EL (cell line): Measurements from ENCODE around the gene ARMC12.
A peak's percentile ranks its signal among the peaks of the same experiment; 100 is the strongest.
"Not testable (repeated sequence)": the region's sequence is repeated elsewhere in the genome, so short reads cannot be mapped to it uniquely, and the experiment has no call there.

Experiments
- DNase-seq: peaks from one replicate; pipeline ENCODE4 v3.0.0-alpha.2; 2016

The ARMC12 gene

GRCh38 chr6:35719404-35719829 lies 17.4 kb upstream of the ARMC12 start:
- DNase-seq, result no peak

GRCh38 chr6:35719830-35720733 lies 16.8 kb upstream of the ARMC12 start:
- DNase-seq, result peak; percentile 29

GRCh38 chr6:35722121-35722761 lies 14.6 kb upstream of the ARMC12 start:
- DNase-seq, result no peak

GRCh38 chr6:35723587-35723986 lies 13.2 kb upstream of the ARMC12 start:
- no peak for DNase-seq

- DNase-seq, result no peak
Observed at GRCh38 chr6:35724059-35724458, 12.8 kb upstream of the ARMC12 start.

- no peak for DNase-seq
Observed at GRCh38 chr6:35724471-35724870, 12.4 kb upstream of the ARMC12 start.

- DNase-seq, result no peak
Observed at GRCh38 chr6:35725081-35725708, 11.6 kb upstream of the ARMC12 start.

GRCh38 chr6:35725721-35726438 lies 11.0 kb upstream of the ARMC12 start:
- DNase-seq, result no peak

- DNase-seq, result peak; percentile 74
Observed at GRCh38 chr6:35727231-35727934, 9.4 kb upstream of the ARMC12 start.

GRCh38 chr6:35727935-35728682 lies 8.7 kb upstream of the ARMC12 start:
- DNase-seq, result peak; percentile 94

- no peak for DNase-seq
Observed at GRCh38 chr6:35728683-35729678, 7.9 kb upstream of the ARMC12 start.

- DNase-seq, result no peak
Observed at GRCh38 chr6:35729722-35730121, 7.1 kb upstream of the ARMC12 start.

- no peak for DNase-seq
Observed at GRCh38 chr6:35730745-35731413, 6.0 kb upstream of the ARMC12 start.

- peak; percentile 85 for DNase-seq
Observed at GRCh38 chr6:35731414-35731735, 5.5 kb upstream of the ARMC12 start.

GRCh38 chr6:35731736-35732532 lies 4.9 kb upstream of the ARMC12 start:
- peak; percentile 86 for DNase-seq

- no peak for DNase-seq
Observed at GRCh38 chr6:35733633-35734032, 3.2 kb upstream of the ARMC12 start.

- DNase-seq, result not testable (repeated sequence)
Observed at GRCh38 chr6:35734319-35734718, 2.5 kb upstream of the ARMC12 start.

GRCh38 chr6:35735452-35735851 lies 1.4 kb upstream of the ARMC12 start:
- DNase-seq, result no peak
